Mesenchymal stem cell (in vitro differentiated cells and primary cell): ENCODE data around the gene TSSC4.

Experiments
- DNase-seq: peaks from one replicate; pipeline ENCODE4 v3.0.0-alpha.2; 2013
- H2AFZ ChIP-seq: one replicate; pipeline ENCODE4 v1.6.1; 2013; ENCODE audit warnings: low read depth, mild to moderate bottlenecking, control low read depth, inconsistent platforms, low read length, moderate library complexity
- H2AK5ac ChIP-seq: 2 replicates; pipeline ENCODE4 v1.6.1; 2013; ENCODE audit warnings: low read length, moderate library complexity, mild to moderate bottlenecking, inconsistent platforms; ENCODE audit not compliant: severe bottlenecking
- H2BK120ac ChIP-seq: one replicate; pipeline ENCODE4 v1.6.1; 2013; ENCODE audit warnings: low read depth, mild to moderate bottlenecking, inconsistent platforms, low read length, moderate library complexity
- H2BK12ac ChIP-seq, 2 experiments: one replicate each; pipeline ENCODE4 v1.6.1; 2013; ENCODE audit warnings: inconsistent platforms in 2 of 2, low read length in 2 of 2, mild to moderate bottlenecking in 2 of 2, moderate library complexity in 2 of 2, control low read depth in 1 of 2
- H2BK15ac ChIP-seq: one replicate; pipeline ENCODE4 v1.6.1; 2013; ENCODE audit warnings: mild to moderate bottlenecking, low read depth, inconsistent platforms; ENCODE audit not compliant: poor library complexity, severe bottlenecking
- H2BK5ac ChIP-seq: 2 replicates; pipeline ENCODE4 v1.6.1; 2013; ENCODE audit warnings: low read depth, mild to moderate bottlenecking, low read length, control low read depth, inconsistent platforms; ENCODE audit not compliant: poor library complexity, severe bottlenecking
- H3K14ac ChIP-seq, 2 experiments: one replicate each; pipeline ENCODE4 v1.6.1; 2013; ENCODE audit warnings: inconsistent platforms in 2 of 2, low read length in 2 of 2, control low read depth in 1 of 2, mild to moderate bottlenecking in 1 of 2, moderate library complexity in 1 of 2
- H3K18ac ChIP-seq, 2 experiments: one replicate each; pipeline ENCODE4 v1.6.1; 2013; ENCODE audit warnings: inconsistent platforms in 2 of 2, low read length in 2 of 2, control low read depth in 1 of 2, low read depth in 1 of 2, mild to moderate bottlenecking in 1 of 2
- H3K23ac ChIP-seq, 2 experiments: one replicate each; pipeline ENCODE4 v1.6.1; 2013; ENCODE audit warnings: inconsistent platforms in 2 of 2, low read length in 2 of 2, mild to moderate bottlenecking in 2 of 2, moderate library complexity in 2 of 2, control low read depth in 1 of 2
- H3K27ac ChIP-seq: 2 replicates; pipeline ENCODE4 v1.5.1; 2013; ENCODE audit warnings: mild to moderate bottlenecking, moderate library complexity, low read length, control low read depth, inconsistent platforms; ENCODE audit not compliant: poor library complexity, severe bottlenecking
- H3K27me3 ChIP-seq, 2 experiments: 2 replicates each; pipeline versions ENCODE4 v1.6.1 to v1.7.0; 2013; ENCODE audit warnings: low read length in 2 of 2, mild to moderate bottlenecking in 2 of 2, moderate library complexity in 2 of 2, control low read depth in 1 of 2, inconsistent platforms in 1 of 2; ENCODE audit not compliant: control insufficient read depth in 1 of 2, insufficient read depth in 1 of 2
- H3K36me3 ChIP-seq, 2 experiments: 2 replicates each; pipeline versions ENCODE4 v1.6.1 to v1.7.0; 2013; ENCODE audit warnings: low read length in 2 of 2, control low read depth in 1 of 2, inconsistent platforms in 1 of 2, low read depth in 1 of 2, mild to moderate bottlenecking in 1 of 2; ENCODE audit not compliant: insufficient read depth in 2 of 2, control insufficient read depth in 1 of 2
- H3K4ac ChIP-seq, 2 experiments: one replicate each; pipeline ENCODE4 v1.6.1; 2013; ENCODE audit warnings: inconsistent platforms in 2 of 2, low read length in 2 of 2, mild to moderate bottlenecking in 2 of 2, moderate library complexity in 2 of 2, control low read depth in 1 of 2, low read depth in 1 of 2
- H3K4me1 ChIP-seq: 2 replicates; pipeline ENCODE4 v1.6.1; 2013; ENCODE audit warnings: low read depth, low read length, control low read depth; ENCODE audit not compliant: control insufficient read depth, insufficient read depth
- H3K4me2 ChIP-seq: 2 replicates; pipeline ENCODE4 v1.6.1; 2013; ENCODE audit warnings: low read length, mild to moderate bottlenecking, inconsistent platforms; ENCODE audit not compliant: poor library complexity, severe bottlenecking
- H3K4me3 ChIP-seq, 2 experiments: 2 replicates each; pipeline versions ENCODE4 v1.5.1 to v1.7.0; 2013; ENCODE audit warnings: low read length in 2 of 2, mild to moderate bottlenecking in 2 of 2, control low read depth in 1 of 2, low read depth in 1 of 2; ENCODE audit not compliant: insufficient read depth in 1 of 2
- H3K79me1 ChIP-seq: replicated peaks from 2 replicates; pipeline ENCODE4 v1.6.1; 2013; ENCODE audit warnings: mild to moderate bottlenecking, control low read depth, low read length, inconsistent platforms; ENCODE audit not compliant: poor library complexity, severe bottlenecking
- H3K9ac ChIP-seq: 2 replicates; pipeline ENCODE4 v1.7.0; 2013; ENCODE audit warnings: mild to moderate bottlenecking, low read length, moderate library complexity
- H3K9me3 ChIP-seq: 2 replicates; pipeline ENCODE4 v1.7.0; 2013; ENCODE audit warnings: mild to moderate bottlenecking, low read length; ENCODE audit not compliant: control insufficient read depth
- H4K8ac ChIP-seq: one replicate; pipeline ENCODE4 v1.6.1; 2013; ENCODE audit warnings: inconsistent platforms, mild to moderate bottlenecking, low read length, moderate library complexity
- H4K91ac ChIP-seq: one replicate; pipeline ENCODE4 v1.6.1; 2013; ENCODE audit warnings: mild to moderate bottlenecking, low read length, inconsistent platforms
- WGBS: methylation state at CpG from one replicate; pipeline ENCODE4 v1.1.7; 2013; ENCODE audit warnings: mixed read lengths; 5-methylcytosine and 5-hydroxymethylcytosine counted together

Gene TSSC4

GRCh38 chr11:2439820-2440219 lies 39.3 kb downstream of the TSSC4 start:
- no peak overlapping the region for H3K14ac ChIP-seq
- no peak for DNase-seq
- no peak overlapping the region for H2BK15ac ChIP-seq
- H3K36me3 ChIP-seq = no peaks in the 10 kb centered on the region
- H4K91ac ChIP-seq = no peak overlapping the region
- H3K18ac ChIP-seq = no peak overlapping the region
- WGBS = 100% methylated on average over 2 of the region's 3 CpGs
- H3K23ac ChIP-seq = no peak overlapping the region
- no peak overlapping the region for H3K4me3 ChIP-seq
- no peak overlapping the region for H4K8ac ChIP-seq
- H3K4me2 ChIP-seq = no peak overlapping the region
- H3K79me1 ChIP-seq = no peaks in the 10 kb centered on the region
- H3K27me3 ChIP-seq = peaks cover 50 to 86% of the 10 kb centered on the region in 2 experiments
- no peak overlapping the region for H2AK5ac ChIP-seq
- H2BK120ac ChIP-seq = no peak overlapping the region
- H3K27ac ChIP-seq = no peak overlapping the region
- H2BK5ac ChIP-seq = no peak overlapping the region
- no peak overlapping the region for H3K4ac ChIP-seq
- H3K9ac ChIP-seq = no peak overlapping the region
- H2BK12ac ChIP-seq = no peak overlapping the region
- H3K9me3 ChIP-seq = peaks cover 3% of the 10 kb centered on the region
- no peak overlapping the region for H2AFZ ChIP-seq
- H3K4me1 ChIP-seq = peaks cover 2% of the 10 kb centered on the region

- Histone ChIP-seq H3K4me1 (peaks cover 9% of the 10 kb centered on the region), H2AK5ac (no peak overlapping the region), H3K36me3 (no peaks in the 10 kb centered on the region), H3K27me3 (peaks cover 53 to 82% of the 10 kb centered on the region in 2 experiments), H3K4me3 (no peak overlapping the region), H4K8ac (no peak overlapping the region), H4K91ac (no peak overlapping the region), H3K14ac (no peak overlapping the region), H3K27ac (no peak overlapping the region), H3K9ac (no peak overlapping the region), H3K4ac (no peak overlapping the region), H2BK120ac (no peak overlapping the region), H2AFZ (no peak overlapping the region), H3K79me1 (no peaks in the 10 kb centered on the region), H3K9me3 (peaks cover 3% of the 10 kb centered on the region), H3K18ac (no peak overlapping the region), H2BK15ac (no peak overlapping the region), H2BK12ac (no peak overlapping the region), H3K23ac (no peak overlapping the region), H3K4me2 (no peak overlapping the region), H2BK5ac (no peak overlapping the region)
- WGBS = 83% methylated on average over 7 of the region's 8 CpGs
- DNase-seq = no peak
These were observed 40.1 kb downstream of the TSSC4 start for GRCh38 chr11:2440646-2441045.

- Histone ChIP-seq H3K18ac (no peak overlapping the region), H3K4me3 (no peak overlapping the region), H3K4me1 (peaks cover 9% of the 10 kb centered on the region), H4K8ac (no peak overlapping the region), H2AK5ac (no peak overlapping the region), H3K27ac (no peak overlapping the region), H3K9ac (no peak overlapping the region), H2AFZ (no peak overlapping the region), H2BK5ac (no peak overlapping the region), H4K91ac (no peak overlapping the region), H3K14ac (no peak overlapping the region), H3K4ac (no peak overlapping the region), H2BK15ac (no peak overlapping the region), H2BK12ac (no peak overlapping the region), H3K27me3 (peaks cover 53 to 82% of the 10 kb centered on the region in 2 experiments), H3K36me3 (no peaks in the 10 kb centered on the region), H3K4me2 (no peak overlapping the region), H3K9me3 (peaks cover 3% of the 10 kb centered on the region), H2BK120ac (no peak overlapping the region), H3K23ac (no peak overlapping the region), H3K79me1 (no peaks in the 10 kb centered on the region)
- 76% methylated on average over 4 of the region's 4 CpGs for WGBS
- DNase-seq = no peak
These were observed 40.6 kb downstream of the TSSC4 start for GRCh38 chr11:2441171-2441570.

GRCh38 chr11:2442589-2442988 lies 42.0 kb downstream of the TSSC4 start:
- Histone ChIP-seq H2BK5ac (no peak overlapping the region), H3K36me3 (no peaks in the 10 kb centered on the region), H2BK120ac (no peak overlapping the region), H4K8ac (no peak overlapping the region), H3K9me3 (peaks cover 3% of the 10 kb centered on the region), H3K27ac (no peak overlapping the region), H3K79me1 (no peaks in the 10 kb centered on the region), H3K4me1 (peaks cover 9% of the 10 kb centered on the region), H3K23ac (no peak overlapping the region), H3K4me2 (no peak overlapping the region), H3K4me3 (no peak overlapping the region), H3K9ac (no peak overlapping the region), H2BK12ac (no peak overlapping the region), H4K91ac (no peak overlapping the region), H2AK5ac (no peak overlapping the region), H3K27me3 (peaks cover 62 to 82% of the 10 kb centered on the region in 2 experiments), H2BK15ac (no peak overlapping the region), H3K18ac (no peak overlapping the region), H3K14ac (no peak overlapping the region), H2AFZ (no peak overlapping the region), H3K4ac (no peak overlapping the region)
- no peak for DNase-seq
- 100% methylated on average over 1 of the region's 2 CpGs for WGBS
